Activated CD4-positive, alpha-beta memory T cell treated with anti-CD3 and anti-CD28 coated beads, Interleukin-2, amount 10 ng/mL, durations not matched to agents 7 days and 5 days (primary cell): ENCODE measurements around the gene PAX5. TPM values are rescaled to one million over a fixed set of nuclear protein-coding genes. Genes with fewer than 3 reads are reported as not detected.

Source experiments
- CTCF ChIA-PET: fragments of 350-600 bp; sonication (Branson Sonifier 250); formaldehyde crosslinking; loops from one replicate; lab custom pipeline; 2021; ENCODE audit warnings: antibody characterized with exemption, inconsistent platforms; lab: Charles Lee
- POLR2A ChIA-PET: fragments of 350-600 bp; sonication (Branson Sonifier 250); formaldehyde crosslinking; loops from one replicate; lab custom pipeline; 2021; ENCODE audit warnings: antibody characterized with exemption; lab: Charles Lee
- DNase-seq: peaks from one replicate; pipeline ENCODE4 v3.0.0-alpha.2; 2020
- H3K27ac Mint-ChIP-seq: one replicate; pipeline ENCODE4 v1.8.0; 2021; ENCODE audit warnings: mild to moderate bottlenecking, mixed read lengths
- H3K27me3 Mint-ChIP-seq: one replicate; pipeline ENCODE4 v1.8.0; 2021; ENCODE audit warnings: mixed read lengths
- H3K36me3 Mint-ChIP-seq: one replicate; pipeline ENCODE4 v1.8.0; 2021; ENCODE audit warnings: low read depth, mixed read lengths
- H3K4me1 Mint-ChIP-seq: one replicate; pipeline ENCODE4 v1.8.0; 2021; ENCODE audit warnings: mixed read lengths
- H3K4me3 Mint-ChIP-seq: one replicate; pipeline ENCODE4 v1.8.0; 2021; ENCODE audit warnings: mild to moderate bottlenecking, mixed read lengths
- H3K9me3 Mint-ChIP-seq: one replicate; pipeline ENCODE4 v1.8.0; 2021; ENCODE audit warnings: mixed read lengths
- total RNA-seq, 2 experiments: library from RNA; stranded (reverse); gene quantifications; one replicate each; pipeline ENCODE4 v1.2.3, GENCODE V29; 2021

PAX5 gene
- total RNA-seq, 2 experiments from 2014 or later, result 0.05 to 0.15 TPM

- POLR2A ChIA-PET, result no interaction called here
- CTCF ChIA-PET, result interaction anchor here (1.0 to 1.1 kb wide), 2 partner anchors 19 to 97 kb away, joined by 3 read pairs; no protein-coding TSS in a partner anchor
- DNase-seq, result no peak
- no peaks in the 10 kb centered on the region for H3K9me3 Mint-ChIP-seq
- peaks cover 7% of the 10 kb centered on the region for H3K27me3 Mint-ChIP-seq
- H3K27ac Mint-ChIP-seq, result no peak overlapping the region
- no peaks in the 10 kb centered on the region for H3K4me1 Mint-ChIP-seq
- H3K36me3 Mint-ChIP-seq, result no peaks in the 10 kb centered on the region
- no peak overlapping the region for H3K4me3 Mint-ChIP-seq
Observed at GRCh38 chr9:36970007-36970888, 63.8 kb downstream of the PAX5 start.

GRCh38 chr9:36969216-36969771 is 64.8 kb downstream of the PAX5 start:
- no peaks in the 10 kb centered on the region for H3K4me1 Mint-ChIP-seq
- H3K4me3 Mint-ChIP-seq, result no peak overlapping the region
- no peaks in the 10 kb centered on the region for H3K36me3 Mint-ChIP-seq
- peaks cover 2% of the 10 kb centered on the region for H3K27me3 Mint-ChIP-seq
- CTCF ChIA-PET, result no interaction called here
- H3K9me3 Mint-ChIP-seq, result no peaks in the 10 kb centered on the region
- no peak overlapping the region for H3K27ac Mint-ChIP-seq
- DNase-seq, result no peak
- POLR2A ChIA-PET, result no interaction called here

GRCh38 chr9:36968574-36969215 is 65.4 kb downstream of the PAX5 start:
- DNase-seq, result no peak
- no peak overlapping the region for H3K27ac Mint-ChIP-seq
- H3K4me3 Mint-ChIP-seq, result no peak overlapping the region

DNA sequence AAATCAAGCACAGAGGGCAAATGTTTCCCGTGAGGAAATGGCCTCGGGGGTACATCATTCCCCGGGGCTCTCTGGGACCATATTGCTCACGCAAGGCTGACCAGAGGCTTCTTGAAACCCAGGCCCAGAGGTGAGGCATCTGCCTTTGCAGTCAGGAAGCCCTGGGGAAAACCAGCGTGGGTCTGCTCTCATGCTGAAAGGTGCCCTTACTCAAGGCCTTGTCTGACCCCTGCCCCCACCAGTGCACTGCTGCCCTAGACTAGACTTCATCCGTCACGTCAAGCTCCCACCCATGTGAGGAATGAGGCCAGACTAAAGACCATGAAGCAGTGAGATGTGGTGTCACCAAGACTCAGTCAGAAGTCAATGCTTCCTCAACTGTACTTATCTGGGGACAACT is 66.1 kb downstream of the PAX5 start:
- Mint-ChIP-seq H3K27me3 (peaks cover 2% of the 10 kb centered on the region), H3K9me3 (no peaks in the 10 kb centered on the region), H3K27ac (no peak overlapping the region), H3K4me1 (no peaks in the 10 kb centered on the region), H3K36me3 (no peaks in the 10 kb centered on the region), H3K4me3 (no peak overlapping the region)
- CTCF ChIA-PET, result no interaction called here
- DNase-seq, result no peak
- POLR2A ChIA-PET, result no interaction called here

More at GRCh38 chr9:36968574-36969215, 65.4 kb downstream of the PAX5 start:
- H3K9me3 Mint-ChIP-seq, result no peaks in the 10 kb centered on the region
- H3K27me3 Mint-ChIP-seq, result peaks cover 2% of the 10 kb centered on the region
- no peaks in the 10 kb centered on the region for H3K4me1 Mint-ChIP-seq
- ChIA-PET CTCF (no interaction called here), POLR2A (no interaction called here)
- no peaks in the 10 kb centered on the region for H3K36me3 Mint-ChIP-seq

- H3K4me1 Mint-ChIP-seq, result no peaks in the 10 kb centered on the region
- H3K36me3 Mint-ChIP-seq, result no peaks in the 10 kb centered on the region
- no peaks in the 10 kb centered on the region for H3K9me3 Mint-ChIP-seq
- POLR2A ChIA-PET, result no interaction called here
- DNase-seq, result no peak
- no peak overlapping the region for H3K27ac Mint-ChIP-seq
- CTCF ChIA-PET, result no interaction called here
- no peak overlapping the region for H3K4me3 Mint-ChIP-seq
- peaks cover 2% of the 10 kb centered on the region for H3K27me3 Mint-ChIP-seq
Observed at GRCh38 chr9:36966371-36967097, 67.5 kb downstream of the PAX5 start.

GRCh38 chr9:36964791-36965190 is 69.3 kb downstream of the PAX5 start:
- no peaks in the 10 kb centered on the region for H3K36me3 Mint-ChIP-seq
- no peak for DNase-seq
- no peaks in the 10 kb centered on the region for H3K4me1 Mint-ChIP-seq
- H3K27ac Mint-ChIP-seq, result no peak overlapping the region
- H3K4me3 Mint-ChIP-seq, result no peak overlapping the region
- CTCF ChIA-PET, result no interaction called here
- H3K27me3 Mint-ChIP-seq, result no peaks in the 10 kb centered on the region
- no peaks in the 10 kb centered on the region for H3K9me3 Mint-ChIP-seq
- POLR2A ChIA-PET, result no interaction called here

GRCh38 chr9:36963346-36963745 is 70.7 kb downstream of the PAX5 start:
- POLR2A ChIA-PET, result no interaction called here
- Mint-ChIP-seq H3K4me1 (no peaks in the 10 kb centered on the region), H3K27me3 (peaks cover 5% of the 10 kb centered on the region), H3K27ac (no peak overlapping the region), H3K4me3 (no peak overlapping the region), H3K9me3 (no peaks in the 10 kb centered on the region), H3K36me3 (no peaks in the 10 kb centered on the region)
- DNase-seq, result no peak
- CTCF ChIA-PET, result no interaction called here

GRCh38 chr9:36962691-36963090 is 71.4 kb downstream of the PAX5 start:
- no peaks in the 10 kb centered on the region for H3K9me3 Mint-ChIP-seq
- POLR2A ChIA-PET, result no interaction called here
- CTCF ChIA-PET, result no interaction called here
- H3K4me3 Mint-ChIP-seq, result no peak overlapping the region
- no peak overlapping the region for H3K27ac Mint-ChIP-seq
- no peak for DNase-seq
- H3K4me1 Mint-ChIP-seq, result no peaks in the 10 kb centered on the region
- no peaks in the 10 kb centered on the region for H3K36me3 Mint-ChIP-seq
- peaks cover 7% of the 10 kb centered on the region for H3K27me3 Mint-ChIP-seq

DNA sequence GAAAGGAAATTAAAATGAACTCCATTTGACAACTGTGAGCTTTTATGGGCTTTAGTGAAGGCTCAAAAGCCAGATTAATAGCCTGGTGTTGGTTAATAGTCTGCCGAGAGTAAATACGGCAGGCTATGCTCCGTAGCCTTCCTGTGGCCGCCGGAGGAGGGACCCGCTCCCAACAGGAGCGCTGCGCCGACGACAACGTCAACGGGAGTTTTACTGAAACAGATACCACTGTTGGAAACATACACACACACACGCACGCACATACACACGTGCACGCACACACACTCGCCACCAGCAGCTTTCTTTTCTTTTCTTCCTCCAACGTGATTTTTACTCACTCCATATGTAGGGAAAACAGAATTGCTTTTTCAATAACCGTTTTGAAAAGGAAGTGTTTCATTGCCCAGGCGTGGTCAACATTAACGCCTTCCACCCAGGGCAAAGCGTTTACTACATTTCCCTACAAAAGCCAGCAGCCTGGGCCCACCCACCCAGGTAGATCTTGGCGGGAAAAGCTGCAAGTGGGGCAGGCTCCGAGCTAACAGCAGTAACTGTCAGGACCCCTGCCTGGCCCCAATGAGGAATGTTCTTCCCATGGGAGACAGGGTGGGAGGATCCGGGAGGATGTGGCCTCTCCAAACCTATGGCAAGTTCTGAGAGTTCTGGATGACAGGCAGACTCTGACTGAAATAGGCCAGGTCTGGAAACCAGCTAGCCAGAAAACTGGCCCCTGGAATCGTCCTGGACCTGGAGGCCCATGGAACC is 72.3 kb downstream of the PAX5 start:
- Mint-ChIP-seq H3K4me1 (no peaks in the 10 kb centered on the region), H3K27ac (no peak overlapping the region), H3K27me3 (peaks cover 12% of the 10 kb centered on the region), H3K9me3 (no peaks in the 10 kb centered on the region), H3K36me3 (no peaks in the 10 kb centered on the region), H3K4me3 (no peak overlapping the region)
- ChIA-PET CTCF (interaction anchor here (1.3 kb wide), 1 partner anchor 89 kb away, joined by 4 read pairs; no protein-coding TSS in a partner anchor), POLR2A (no interaction called here)
- DNase-seq, result no peak

- Mint-ChIP-seq H3K4me3 (no peak overlapping the region), H3K4me1 (no peaks in the 10 kb centered on the region), H3K9me3 (no peaks in the 10 kb centered on the region), H3K27me3 (peaks cover 19% of the 10 kb centered on the region), H3K36me3 (no peaks in the 10 kb centered on the region), H3K27ac (no peak overlapping the region)
- ChIA-PET POLR2A (no interaction called here), CTCF (interaction anchor here (1.3 kb wide), 1 partner anchor 88 kb away, joined by 4 read pairs; no protein-coding TSS in a partner anchor)
- DNase-seq, result no peak
Observed at GRCh38 chr9:36961051-36961450, 73.0 kb downstream of the PAX5 start.

DNA sequence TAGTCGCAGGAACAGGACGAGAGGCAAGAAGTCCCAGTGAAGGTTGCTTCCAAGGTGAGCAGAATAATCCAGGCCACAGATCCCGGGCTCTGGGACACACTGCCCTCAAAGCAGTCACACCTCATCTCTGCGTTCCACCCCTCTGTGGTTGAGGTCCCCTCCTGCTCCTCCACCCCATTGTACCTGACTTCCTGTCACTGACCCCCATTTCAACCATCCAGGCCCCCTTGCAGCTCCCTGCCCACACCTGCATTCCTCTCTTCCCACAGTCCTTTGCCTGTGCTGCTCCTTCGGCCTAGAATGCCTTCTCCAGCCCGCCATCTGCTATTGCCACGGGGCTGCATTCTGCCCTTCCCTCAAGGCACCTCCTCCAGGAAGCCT is 73.5 kb downstream of the PAX5 start:
- Mint-ChIP-seq H3K4me3 (no peak overlapping the region), H3K9me3 (no peaks in the 10 kb centered on the region), H3K36me3 (no peaks in the 10 kb centered on the region), H3K27ac (no peak overlapping the region), H3K27me3 (peaks cover 21% of the 10 kb centered on the region), H3K4me1 (no peaks in the 10 kb centered on the region)
- CTCF ChIA-PET, result interaction anchor here (1.3 kb wide), 1 partner anchor 88 kb away, joined by 4 read pairs; no protein-coding TSS in a partner anchor
- no peak for DNase-seq
- POLR2A ChIA-PET, result no interaction called here
